ENCODE measurements around the gene SEZ6L2. TPM values are rescaled to one million over a fixed set of nuclear protein-coding genes. Genes with fewer than 3 reads are reported as not detected.
A peak's percentile ranks its signal among the peaks of the same experiment; 100 is the strongest.

Gene SEZ6L2
- total and polyA plus RNA-seq, 2 of the 13 experiments (the other 11 are each of a cell fraction or from before 2014, with no cell fraction given) = 14.9 to 16.9 TPM

GRCh38 chr16:29862884-29863668 is 36.3 kb downstream of the SEZ6L2 start, which contains the start of gene CDIPT (continued):
- no peak for TF ChIP-seq ZNF407 (CRISPR knock-in tag; IDR thresholded peaks at IDR 0.05; ENCODE audit: not compliant biosample characterization)
- peak; percentile 88 for TF ChIP-seq MXD3 (CRISPR knock-in tag; IDR thresholded peaks at IDR 0.05)
- no peak for TF ChIP-seq ZNF552 (CRISPR knock-in tag; IDR thresholded peaks at IDR 0.05; ENCODE audit: borderline replicate concordance)
- TF ChIP-seq TCF12 (IDR thresholded peaks at IDR 0.05) = no peak
- peak; percentile 65 for TF ChIP-seq TCF12 (CRISPR knock-in tag; IDR thresholded peaks at IDR 0.05)
- no peak for TF ChIP-seq ZFP90 (CRISPR knock-in tag; IDR thresholded peaks at IDR 0.05; ENCODE audit: borderline replicate concordance)
- peak; percentile 51; the same call in 1 of the 2 replicates for TF ChIP-seq ZNF629 (CRISPR knock-in tag; conservative IDR thresholded peaks at IDR 0.05)
- no peak for TF ChIP-seq HNRNPUL1 (IDR thresholded peaks at IDR 0.05; ENCODE audit: low read depth, low read length)
- no peak for TF ChIP-seq ZNF260 (CRISPR knock-in tag; IDR thresholded peaks at IDR 0.05; ENCODE audit: borderline replicate concordance, low read depth)
- TF ChIP-seq IRF1 (CRISPR knock-in tag; IDR thresholded peaks at IDR 0.05; ENCODE audit: low read depth) = no peak
- TF ChIP-seq LCORL (IDR thresholded peaks at IDR 0.05) = no peak
- TF ChIP-seq LCORL (CRISPR knock-in tag; IDR thresholded peaks at IDR 0.05) = peak; percentile 56; the same call in 1 of the 2 replicates
- peak; percentile 22 for TF ChIP-seq SP4 (CRISPR knock-in tag; IDR thresholded peaks at IDR 0.05)
- TF ChIP-seq RAD51 (IDR thresholded peaks at IDR 0.05; ENCODE audit: borderline replicate concordance) = no peak
- no peak for TF ChIP-seq JDP2 (CRISPR knock-in tag; IDR thresholded peaks at IDR 0.05; ENCODE audit: borderline replicate concordance)
- no peak for TF ChIP-seq RARA (CRISPR knock-in tag; IDR thresholded peaks at IDR 0.05)
- 0 out of 2 replicates have a peak, but pooled peaks have one; percentile 38 for TF ChIP-seq RCOR2 (CRISPR knock-in tag; IDR thresholded peaks at IDR 0.05)
- TF ChIP-seq ZNF468 (CRISPR knock-in tag; IDR thresholded peaks at IDR 0.05) = 0 out of 2 replicates have a peak, but pooled peaks have one; percentile 57
- no peak for TF ChIP-seq ZNF549 (CRISPR knock-in tag; IDR thresholded peaks at IDR 0.05)
- TF ChIP-seq SUZ12 (IDR thresholded peaks at IDR 0.05; ENCODE audit: low read depth, low read length) = no peak
- TF ChIP-seq MBD4 (IDR thresholded peaks at IDR 0.05; ENCODE audit: borderline replicate concordance, low read length) = no peak

All from HepG2 (cell line).